Activated T-helper 1 cell treated with Interleukin-2 at 50 U/mL for 16 hours (primary cell): ENCODE data around the gene SART1.
"Not testable (repeated sequence)": the region's sequence is repeated elsewhere in the genome, so short reads cannot be mapped to it uniquely, and the experiment has no call there.

Experiments used
- DNase-seq: peaks from one replicate; pipeline ENCODE4 v3.0.0-alpha.2; 2020; ENCODE audit warnings: low read depth

Gene SART1

DNA sequence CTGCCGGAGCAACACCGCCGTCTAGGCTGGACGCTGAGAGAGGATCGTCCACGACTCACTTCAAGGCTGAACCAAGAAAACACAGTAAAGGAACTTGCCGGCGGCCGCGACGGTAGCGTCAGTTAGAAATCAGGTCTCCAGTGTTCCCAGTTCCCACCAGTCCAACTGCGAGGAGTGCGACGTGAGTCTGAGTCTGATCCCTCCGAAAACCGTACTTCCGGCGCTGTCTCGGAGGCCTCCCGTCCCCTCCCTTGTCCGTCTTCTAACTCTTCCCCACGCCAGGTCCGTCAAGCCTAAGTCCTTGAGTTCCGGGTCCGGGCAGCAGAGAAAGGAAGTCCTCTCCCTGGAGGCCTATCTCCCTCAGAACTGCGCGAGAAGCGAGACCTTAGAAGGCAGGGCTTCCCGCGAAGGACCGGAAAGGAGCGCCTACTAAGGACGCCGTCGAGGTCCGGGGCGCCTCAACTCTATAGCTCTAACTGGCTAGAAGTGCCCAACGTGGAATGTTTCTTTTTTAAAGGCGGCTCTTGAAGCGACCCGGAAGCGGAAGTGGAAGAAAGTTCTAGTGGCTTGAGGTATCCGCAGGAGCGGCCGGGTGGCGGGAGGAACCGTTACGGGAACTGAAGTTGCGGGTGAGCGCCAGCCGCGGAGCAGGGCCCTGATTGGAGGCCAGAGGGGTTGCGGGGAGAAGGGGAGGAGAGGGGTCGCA, 40.6 kb downstream of the SART1 start, which contains the start of the genes BANF1 and EIF1AD:
TSS of gene BANF1 (plus strand) at position 562 of the 706 bp plus-strand sequence. CDS start 748 bp downstream, outside the sequence.
TSS of gene EIF1AD (minus strand) at position 216 of the 706 bp plus-strand sequence. CDS start 1,768 bp downstream, outside the sequence.
- DNase-seq = peak; percentile 88

DNA sequence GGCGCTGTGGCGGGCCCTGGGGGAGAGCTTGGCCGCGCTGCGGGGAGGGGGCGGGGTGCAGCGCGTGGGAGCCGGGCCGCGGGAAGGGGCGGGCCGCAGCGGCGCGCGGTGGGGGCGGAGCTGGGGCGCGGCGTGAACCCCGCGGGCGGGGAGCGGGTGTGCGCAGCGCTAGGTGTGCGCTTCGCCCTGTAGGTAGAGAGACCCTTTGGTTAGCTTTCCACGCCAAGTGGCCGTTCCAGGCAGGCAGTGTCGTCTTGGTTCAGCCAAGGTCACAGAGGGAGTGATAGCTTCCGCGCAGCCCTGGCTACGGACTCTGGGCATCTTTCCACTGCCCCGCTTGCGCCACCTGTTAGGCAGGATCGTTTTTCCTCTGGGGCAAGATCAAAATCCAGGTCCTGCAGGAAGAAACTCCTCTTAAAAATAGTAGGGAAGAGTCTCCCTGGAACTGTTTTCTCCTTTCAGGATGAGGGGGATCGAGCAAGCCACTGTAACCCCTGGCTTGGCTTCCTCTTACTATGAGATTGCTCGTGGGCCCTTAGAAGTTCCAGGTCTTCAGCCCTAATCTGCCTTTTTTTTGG, 41.2 kb downstream of the SART1 start:
- peak; percentile 63 for DNase-seq

DNA sequence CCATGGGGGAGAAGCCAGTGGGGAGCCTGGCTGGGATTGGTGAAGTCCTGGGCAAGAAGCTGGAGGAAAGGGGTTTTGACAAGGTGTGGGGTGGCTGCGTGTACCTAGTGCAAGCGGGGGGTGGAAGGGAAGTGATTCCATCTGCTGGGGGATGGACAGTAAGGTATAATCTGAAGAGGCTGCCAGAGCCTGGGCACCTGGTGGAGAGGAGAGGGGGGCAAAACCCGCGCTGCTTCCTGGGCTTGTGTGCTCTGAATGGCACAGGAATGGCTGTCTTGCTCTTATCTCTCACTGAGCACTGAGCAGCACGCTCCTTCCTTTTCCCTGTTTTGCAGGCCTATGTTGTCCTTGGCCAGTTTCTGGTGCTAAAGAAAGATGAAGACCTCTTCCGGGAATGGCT, 41.8 kb downstream of the SART1 start:
- DNase-seq = no peak

DNA sequence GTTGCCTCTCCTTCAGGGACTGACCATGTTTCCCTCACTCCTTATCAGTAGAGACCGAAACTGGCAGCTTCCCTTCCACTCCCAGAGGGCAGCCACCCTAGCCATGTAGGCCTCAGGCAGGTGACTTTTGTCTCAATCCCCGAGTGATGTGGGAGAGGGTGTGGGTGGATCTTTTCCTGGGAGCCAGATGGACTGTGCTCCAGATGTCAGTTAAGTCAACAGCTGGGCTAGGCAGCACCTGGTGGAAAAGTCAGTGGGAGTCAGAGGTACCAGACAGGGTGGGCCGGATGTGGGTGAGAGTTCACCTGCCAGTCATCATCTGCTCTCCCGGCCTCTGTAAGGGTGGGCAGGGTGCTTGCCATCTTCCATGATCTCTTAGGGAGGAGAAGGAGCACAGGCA, 42.7 kb downstream of the SART1 start:
- no peak for DNase-seq

DNA sequence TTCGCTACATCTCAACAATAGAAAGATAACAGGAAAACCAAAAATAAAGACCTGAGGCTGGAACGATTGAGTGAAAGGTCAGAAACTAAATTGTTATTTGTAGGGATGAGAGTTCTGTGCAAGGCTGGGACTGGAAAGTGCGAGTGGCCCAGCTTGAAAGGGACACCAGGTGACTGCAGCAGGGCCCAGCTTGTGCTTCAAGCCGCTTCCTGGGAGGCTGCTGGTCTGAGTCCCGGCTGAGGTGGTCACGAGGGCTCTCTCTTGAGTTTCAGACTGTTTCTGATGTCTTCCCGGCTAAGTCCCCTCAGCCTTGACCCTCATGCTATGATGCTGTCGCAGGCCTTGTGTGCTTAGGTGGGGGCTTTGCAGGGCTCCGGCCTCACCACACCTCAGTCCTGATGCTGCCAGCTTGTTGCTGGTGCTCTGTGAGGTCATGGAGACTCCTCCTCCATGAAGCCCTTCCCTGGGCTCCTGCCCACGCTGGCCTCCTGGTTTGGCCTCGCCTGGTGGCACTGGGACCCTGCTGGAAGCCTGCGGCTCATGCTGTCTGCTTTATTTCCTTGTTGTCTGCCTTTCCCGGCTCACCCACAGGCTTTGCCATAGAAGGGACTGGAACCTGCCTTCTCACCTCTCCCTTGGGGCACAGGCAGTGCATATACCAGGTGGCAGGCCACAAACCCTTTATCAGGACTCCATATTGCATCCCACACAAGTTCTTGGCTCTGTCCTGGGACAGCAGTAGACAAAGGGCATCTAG, 44.8 kb downstream of the SART1 start:
- DNase-seq = no peak

DNA sequence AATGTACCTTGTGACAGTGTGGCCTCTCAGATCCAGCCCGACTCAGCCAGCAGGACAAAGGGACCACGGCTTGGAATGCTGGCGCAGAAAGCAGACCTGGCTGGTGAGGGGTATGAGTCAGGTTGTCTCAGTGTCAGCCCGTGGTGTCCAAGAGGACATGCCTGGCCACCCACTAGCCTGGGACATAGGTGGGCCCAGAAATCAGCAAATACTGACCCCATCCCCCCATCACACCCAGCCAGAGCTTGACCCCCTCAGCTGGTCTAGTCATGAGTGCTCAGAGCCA, 45.3 kb downstream of the SART1 start:
- DNase-seq = no peak

DNA sequence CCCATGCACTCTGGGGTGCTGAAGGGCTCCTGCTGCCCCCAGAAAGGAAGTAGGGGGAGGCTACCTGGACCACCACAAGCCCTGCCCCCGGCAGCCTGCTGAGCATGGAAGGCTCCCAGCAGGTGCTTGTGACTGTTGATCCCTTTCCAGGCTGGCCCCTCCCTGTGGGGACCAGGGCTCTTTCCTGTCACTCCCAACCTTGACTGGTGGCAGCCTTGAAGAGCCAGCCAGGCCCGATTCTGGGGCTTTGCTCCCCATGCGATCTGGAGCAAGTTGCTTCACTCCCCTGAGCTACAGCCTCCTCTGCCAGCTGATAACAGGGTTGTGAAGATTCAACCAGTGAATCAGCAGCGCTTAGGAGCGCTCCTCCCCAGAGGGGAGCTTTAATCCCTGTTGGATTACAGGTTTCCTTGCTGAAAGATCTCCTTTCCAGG, 45.7 kb downstream of the SART1 start:
- no peak for DNase-seq

DNA sequence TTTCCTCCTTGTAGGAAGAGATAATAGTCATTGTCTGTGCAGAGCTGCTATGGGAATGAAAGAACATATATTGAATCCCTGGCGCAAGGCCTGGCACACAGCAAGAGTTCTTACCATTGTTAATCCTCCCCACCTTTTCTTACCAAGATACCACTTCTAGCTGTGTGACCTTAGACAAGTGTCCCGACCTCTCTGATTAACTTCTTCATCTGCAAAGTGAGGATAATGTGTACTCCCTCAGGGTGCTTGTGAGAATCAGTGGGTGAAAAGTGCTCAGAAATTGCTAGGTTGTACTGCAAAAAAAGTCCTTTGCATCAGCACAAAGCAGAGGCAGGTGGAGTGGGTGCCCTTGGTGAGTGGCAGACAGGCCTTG, 46.5 kb downstream of the SART1 start:
- DNase-seq = no peak

DNA sequence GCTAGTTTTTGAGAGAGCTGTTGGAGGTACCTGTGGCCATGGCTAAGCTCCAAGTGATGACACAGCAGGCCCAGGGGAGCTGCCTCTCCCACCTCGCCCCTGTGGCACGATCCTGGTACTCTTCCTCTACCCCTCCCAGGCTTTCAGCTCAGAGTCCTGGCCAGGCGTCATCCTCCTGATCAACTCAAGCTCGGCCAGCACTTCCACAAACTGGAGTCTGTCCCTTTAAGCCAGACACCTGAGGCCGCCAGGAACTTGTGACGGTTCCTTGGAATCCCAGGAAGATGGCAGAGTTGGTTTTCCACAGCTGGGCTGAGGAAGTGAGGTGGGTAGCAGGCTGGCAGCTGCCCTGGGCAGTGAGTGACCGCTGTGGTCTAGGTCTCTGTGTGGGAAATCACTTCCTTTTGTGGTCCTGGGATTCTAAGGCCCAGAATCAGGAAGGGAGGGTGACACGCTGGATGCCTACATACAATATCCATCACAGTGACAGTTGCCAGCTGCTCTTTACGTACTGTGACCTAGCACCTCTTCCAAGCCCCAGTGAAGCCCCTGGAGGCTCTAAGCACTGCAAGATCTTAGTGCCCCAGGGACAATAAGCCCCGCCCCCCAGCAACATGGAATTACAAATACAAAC, 47.1 kb downstream of the SART1 start:
- DNase-seq = no peak

DNA sequence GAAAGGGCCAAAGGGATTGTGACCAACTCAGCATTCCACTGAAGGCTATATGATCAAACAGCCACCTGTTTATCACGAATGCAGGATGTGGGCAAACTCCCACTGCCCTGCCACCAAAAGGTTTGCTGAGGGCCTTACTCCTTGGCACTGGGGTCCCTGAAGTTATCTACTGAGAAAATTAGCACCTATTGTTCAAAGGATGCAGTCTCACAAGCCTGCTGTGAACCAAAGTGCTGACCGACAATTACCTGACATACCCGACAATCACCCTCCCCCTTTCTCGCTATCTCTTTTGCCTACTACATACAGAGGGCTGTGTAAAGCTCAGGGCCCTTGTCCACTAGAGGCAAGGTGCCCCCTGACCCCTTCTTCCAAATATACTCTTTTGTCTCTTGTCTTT, 48.5 kb downstream of the SART1 start:
- not testable (repeated sequence) for DNase-seq

DNA sequence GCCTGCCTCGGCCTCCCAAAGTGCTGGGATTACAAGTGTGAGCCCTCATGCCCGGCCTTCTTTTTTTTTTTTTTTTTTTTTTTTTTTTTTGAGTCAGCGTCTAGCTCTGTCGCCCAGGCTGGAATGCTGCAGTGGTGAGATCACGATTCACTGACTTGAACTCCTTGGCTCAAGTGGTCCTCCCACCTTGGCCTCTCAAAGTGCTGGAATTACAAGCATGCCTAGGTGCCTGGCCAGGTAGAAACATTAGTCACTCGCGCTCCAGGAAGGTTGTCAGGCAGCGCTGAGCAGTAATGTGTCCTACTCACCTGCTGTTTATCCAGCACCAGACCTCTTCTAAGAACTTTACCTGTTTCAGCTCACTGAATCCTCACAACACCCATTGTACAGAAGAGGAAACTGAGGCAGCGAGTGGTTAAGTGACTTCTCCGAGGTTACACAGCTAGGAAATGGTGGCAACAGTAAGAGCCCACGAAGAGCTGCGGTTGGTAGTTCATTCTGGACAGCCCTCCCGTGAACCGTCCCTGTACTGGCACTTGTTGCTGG, 49.8 kb downstream of the SART1 start:
- DNase-seq = no peak

DNA sequence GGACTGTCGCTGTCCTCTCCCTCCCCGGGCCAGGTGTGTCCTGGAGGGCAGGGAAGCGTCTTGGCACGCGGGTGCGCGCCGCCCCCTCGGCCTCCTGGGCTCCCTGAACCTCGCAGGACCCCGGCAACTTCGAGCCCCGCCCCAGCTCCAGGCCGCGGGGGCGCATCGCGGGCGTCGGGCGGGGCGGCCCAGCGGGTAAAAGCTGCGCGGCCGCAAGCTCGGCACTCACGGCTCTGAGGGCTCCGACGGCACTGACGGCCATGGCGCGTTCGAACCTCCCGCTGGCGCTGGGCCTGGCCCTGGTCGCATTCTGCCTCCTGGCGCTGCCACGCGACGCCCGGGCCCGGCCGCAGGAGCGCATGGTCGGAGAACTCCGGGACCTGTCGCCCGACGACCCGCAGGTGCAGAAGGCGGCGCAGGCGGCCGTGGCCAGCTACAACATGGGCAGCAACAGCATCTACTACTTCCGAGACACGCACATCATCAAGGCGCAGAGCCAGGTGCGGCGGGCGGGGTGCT, 50.3 kb downstream of the SART1 start, which contains the start of gene CST6:
TSS of gene CST6 (plus strand) at position 224 of the 519 bp plus-strand sequence. CDS start at position 261, 37 bp downstream.
- no peak for DNase-seq

DNA sequence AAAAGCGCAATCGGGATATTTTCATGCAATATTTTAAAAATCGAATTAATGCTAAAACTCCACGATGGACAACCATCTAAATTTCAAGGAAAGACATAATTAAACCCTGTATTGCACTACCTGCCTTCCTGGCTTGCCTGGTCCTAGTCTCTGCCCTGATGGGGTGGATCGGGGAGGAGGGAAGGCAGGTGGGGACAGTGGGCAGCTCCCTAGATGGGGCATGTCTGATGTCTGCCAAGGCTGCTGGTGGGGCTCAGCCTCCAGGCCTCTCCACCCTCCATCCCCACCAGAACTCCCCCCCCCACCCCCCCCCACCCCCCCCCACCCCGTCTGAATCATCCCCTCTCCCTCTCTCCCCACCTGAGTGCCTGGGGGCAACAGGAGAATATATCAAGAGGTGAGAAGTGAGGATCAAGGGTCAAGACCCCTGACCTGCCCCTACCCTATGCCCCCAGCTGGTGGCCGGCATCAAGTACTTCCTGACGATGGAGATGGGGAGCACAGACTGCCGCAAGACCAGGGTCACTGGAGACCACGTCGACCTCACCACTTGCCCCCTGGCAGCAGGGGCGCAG, 50.9 kb downstream of the SART1 start:
- no peak for DNase-seq

DNA sequence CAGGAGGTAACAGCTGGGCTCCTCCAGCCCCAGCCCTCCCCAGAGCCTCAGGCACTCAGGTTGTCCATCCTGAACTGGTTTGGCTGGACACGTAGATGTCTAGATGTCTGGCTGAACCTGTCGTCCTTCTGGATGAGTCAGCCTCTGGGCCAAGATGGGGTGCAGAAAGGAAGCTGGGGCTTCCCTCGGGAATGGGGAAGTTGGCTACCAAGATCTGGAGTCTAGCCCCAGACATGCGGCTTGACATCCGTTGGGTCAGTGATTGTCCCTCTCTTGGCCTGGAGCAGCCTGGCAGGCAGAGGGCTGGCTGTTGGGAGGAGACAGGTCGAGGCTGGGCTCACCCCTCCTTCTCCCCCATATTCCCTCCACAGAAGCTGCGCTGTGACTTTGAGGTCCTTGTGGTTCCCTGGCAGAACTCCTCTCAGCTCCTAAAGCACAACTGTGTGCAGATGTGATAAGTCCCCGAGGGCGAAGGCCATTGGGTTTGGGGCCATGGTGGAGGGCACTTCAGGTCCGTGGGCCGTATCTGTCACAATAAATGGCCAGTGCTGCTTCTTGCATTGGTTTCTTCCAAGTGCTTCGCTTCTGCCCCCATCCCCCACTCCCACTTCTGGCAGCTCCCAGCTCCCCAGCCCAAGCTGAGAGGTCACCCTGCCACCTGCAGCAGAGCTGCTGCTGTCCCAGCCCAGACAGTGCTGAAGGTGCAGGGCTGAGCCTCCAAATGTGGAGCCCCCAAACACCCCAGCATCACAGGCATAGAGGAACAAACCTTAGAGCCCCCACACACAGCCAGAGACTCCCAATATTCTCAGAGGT, 51.6 kb downstream of the SART1 start:
- no peak for DNase-seq

DNA sequence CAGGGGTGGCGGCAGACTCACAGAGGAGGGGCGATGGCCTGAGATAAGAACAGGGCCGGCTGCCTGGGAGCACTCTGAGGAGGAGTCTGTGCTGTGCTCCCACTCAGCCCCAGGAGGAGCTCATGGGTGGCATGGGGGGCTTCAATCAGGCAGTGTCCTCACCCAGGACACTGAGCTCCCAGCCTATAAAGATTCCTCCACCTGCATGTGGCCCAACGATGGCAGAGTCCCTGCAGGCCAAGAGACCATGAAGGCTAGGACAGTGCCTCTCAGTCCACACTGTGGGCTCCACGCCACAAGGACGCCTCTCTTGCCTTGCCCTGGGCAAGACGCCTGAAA, 52.2 kb downstream of the SART1 start:
- DNase-seq = no peak

DNA sequence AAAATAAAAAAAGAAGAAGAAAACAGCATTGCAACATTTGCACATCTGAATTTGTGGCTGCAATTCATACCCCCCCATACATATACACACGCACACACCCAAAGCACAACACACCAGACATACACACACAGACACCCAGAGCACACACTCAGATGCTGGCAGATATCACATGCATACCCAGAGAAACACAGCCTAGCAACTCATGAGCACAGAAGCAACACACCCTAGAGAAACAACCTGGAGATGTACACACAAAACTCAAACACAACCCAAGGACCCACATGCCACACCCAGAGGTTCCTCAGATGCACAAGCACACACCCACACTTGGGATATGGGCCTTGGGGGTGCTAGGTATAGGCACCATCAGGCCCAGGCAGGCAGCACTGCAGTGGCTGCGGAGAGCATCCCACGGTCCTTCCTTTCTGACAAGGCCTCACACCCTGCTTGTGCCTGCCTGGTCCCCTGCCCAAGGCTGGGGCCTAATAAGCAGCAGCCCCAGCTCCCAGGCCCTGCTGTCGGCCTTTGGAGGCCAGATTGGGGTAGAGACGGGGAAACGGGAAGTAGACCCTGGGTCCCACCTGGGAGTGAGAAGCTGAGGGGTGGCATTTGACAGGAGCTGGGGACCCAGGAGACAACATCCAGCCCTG, 53.4 kb downstream of the SART1 start:
- DNase-seq = no peak

DNA sequence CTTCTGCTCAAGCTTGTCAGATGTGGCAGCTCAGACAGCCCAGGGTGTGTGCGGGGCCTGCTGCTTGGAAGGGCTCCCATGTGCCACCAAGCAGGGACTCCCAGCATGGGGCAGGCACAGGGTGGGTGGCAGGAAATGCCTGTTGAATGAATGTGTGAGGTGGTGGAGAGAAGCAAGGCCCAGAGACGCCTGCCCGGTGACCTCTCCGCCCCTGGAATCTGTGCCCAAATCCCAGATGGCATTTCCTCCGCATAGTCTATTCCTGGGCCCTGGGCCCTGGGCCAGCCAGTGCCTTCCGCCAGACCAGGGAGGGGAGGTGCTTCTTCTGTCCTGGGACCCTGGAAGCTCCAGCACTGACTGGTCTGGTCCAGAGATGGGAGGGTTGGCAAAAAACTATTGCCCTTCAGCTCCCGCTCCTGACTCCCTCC, 53.9 kb downstream of the SART1 start:
- no peak for DNase-seq

DNA sequence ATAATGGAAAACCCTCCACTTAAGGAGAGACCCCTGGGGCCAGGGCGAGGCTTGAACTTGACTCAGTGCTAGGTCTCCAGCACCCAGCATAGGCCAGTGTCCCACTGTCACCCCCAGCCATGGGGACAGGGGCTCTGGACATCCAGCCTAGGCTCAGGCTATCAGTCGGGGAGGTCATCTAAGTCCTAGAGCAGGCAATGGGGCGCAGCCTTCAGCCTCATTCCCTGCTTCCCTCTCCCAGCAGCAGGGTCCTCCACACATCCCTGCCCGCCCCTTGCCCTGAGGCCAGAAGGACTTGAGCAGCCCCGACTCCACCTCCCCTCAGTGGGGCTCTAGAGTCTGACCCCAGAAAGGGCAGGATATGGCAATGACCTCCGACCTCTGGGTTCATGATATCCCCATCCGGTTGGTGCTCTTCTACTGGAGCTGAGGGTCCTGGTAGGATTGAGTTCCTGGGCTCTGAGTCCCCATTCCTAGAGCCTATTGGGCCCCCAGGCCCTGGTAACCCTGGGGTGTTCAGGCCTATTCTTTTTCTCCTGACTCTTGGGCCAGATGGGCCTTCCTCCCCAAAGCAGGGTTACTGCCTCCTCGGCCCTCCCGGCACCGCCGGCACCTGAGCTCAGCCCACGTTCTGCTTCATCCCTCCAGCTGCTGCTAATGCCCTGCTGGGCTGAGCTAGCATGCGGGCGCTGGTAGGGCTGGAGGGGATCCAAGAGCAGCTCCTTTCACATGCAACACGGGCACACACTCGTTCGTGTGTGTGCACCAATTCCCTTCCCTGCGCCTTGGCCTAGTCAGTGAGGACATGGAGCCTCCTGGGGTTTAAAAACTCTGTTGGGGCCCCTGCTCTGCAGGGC, 54.6 kb downstream of the SART1 start:
- DNase-seq = no peak

DNA sequence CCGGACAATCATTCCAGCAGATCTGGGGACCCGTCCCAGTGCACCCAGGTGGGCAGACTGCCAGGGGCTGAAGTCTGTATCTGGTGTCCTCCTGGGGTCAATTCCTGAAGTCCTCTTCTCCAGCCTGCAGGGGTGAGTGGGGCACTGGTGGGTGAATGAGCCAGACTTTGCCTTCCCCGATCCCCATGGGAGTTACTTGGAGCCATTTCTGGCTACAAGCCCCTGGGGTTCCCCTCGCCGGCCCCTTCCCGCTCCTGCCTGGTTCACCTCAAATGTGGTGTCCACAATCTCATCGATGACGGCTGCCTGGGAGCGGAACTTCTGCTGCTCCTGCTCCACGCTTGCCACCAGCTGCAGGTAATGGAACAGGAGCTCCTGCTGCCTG, 55.3 kb downstream of the SART1 start:
- DNase-seq = no peak

DNA sequence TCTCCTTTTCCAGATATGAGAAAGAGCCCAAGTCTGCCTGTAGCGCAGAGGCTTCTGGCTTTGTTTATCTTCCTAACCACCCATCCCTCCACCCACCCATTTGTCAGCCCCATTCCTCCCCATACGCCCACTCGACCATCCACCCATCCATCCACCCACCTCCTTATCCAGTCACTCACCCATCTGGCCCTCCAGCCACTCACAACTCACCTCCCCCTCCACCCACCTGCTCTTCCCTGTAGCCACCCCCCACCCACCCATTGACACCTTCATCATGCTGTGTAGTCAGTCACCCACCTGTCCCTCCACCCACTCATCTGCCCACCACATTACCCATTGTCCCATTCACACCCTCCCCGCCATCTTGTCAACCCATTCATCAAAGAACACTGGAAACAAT, 55.8 kb downstream of the SART1 start:
- DNase-seq = no peak
